GM21825 (cell line): ENCODE results near the gene PRRG2.
A peak's percentile ranks its signal among the peaks of the same experiment; 100 is the strongest.

Experiments
- ATAC-seq: cut with Tn5 transposase; IDR thresholded peaks from one replicate; pipeline ENCODE4 v1.9.1; 2021; ENCODE audit warnings: mild to moderate bottlenecking, moderate library complexity; ENCODE audit not compliant: unreplicated experiment

Gene PRRG2

DNA sequence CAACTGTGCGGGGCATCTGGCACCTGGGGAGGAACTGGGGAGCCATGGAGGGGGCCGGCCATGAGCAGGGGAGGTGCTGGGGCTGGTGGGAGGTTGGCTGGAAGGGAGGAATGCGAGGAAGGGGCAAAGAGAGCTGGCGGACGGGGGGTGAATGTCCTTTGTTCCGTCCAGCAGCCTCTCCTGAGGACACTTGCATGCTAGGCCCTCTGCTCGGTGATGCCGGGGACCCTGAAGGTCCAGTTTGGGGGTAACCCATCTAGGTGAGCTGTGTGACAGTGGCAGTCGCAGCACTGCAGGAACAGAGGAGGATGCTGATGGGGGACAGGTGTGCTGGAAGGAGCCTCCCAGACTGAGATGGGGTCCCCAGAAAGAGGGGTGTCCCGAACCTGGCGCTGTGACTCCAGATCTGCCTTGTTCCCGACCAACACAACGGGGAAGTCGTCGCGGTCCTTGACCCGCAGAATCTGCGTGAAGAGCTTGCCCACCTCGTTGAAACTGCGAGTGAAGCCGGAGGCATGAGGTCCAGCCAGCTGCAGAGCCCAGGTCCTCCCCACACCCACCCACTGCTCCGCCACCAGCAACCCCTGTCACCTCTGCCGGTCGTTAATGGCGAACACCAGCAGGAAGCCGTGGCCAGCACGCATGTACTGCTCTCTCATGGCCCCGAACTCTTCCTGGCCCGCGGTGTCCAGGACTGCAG lies 55.3 kb downstream of the PRRG2 start:
- no peak for ATAC-seq

DNA sequence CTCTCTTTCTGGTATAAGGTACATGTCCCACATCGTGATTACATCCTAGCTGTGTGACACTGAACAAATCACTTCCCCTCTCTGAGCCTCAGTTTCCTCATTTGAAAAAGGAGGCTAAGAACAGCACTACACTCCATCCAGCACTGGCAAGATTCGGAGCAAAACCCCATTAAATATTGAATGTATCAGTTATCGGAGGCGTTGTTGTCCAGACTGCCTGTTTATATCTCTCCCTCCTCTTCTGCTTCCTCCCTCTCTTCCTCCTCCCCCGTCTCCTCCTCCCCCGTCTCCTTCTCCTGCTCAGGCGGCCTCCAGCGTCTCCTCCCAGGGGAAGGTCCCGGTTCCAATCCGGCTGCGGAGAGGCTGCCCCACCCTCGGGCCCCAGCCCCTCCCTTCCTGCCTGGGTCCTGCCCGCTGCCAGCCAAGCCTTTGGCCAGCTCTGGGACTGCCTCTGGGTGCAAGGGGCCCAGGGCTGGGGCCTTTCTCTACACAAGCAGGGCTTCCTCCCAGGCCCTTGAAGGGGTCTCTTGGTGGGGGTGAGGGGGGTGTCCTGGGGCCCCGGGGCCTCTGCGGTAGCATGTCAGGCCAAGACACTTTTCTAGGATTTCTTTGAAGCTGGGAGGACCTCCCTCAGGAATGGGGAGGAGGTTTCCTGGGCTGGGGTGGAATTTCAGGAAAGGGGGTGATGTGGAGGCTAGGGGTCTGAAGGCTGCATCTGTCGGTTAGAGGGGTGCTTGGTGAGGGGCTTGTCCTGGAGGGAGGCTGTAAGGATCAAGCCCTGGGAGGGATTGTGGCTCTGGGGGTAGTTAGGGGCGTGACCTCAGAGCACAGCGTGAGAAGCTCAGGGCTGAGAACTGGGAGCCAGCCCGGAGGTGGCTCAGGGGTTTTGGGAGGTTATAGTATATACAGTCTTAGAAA lies 57.0 kb downstream of the PRRG2 start:
- no peak for ATAC-seq

DNA sequence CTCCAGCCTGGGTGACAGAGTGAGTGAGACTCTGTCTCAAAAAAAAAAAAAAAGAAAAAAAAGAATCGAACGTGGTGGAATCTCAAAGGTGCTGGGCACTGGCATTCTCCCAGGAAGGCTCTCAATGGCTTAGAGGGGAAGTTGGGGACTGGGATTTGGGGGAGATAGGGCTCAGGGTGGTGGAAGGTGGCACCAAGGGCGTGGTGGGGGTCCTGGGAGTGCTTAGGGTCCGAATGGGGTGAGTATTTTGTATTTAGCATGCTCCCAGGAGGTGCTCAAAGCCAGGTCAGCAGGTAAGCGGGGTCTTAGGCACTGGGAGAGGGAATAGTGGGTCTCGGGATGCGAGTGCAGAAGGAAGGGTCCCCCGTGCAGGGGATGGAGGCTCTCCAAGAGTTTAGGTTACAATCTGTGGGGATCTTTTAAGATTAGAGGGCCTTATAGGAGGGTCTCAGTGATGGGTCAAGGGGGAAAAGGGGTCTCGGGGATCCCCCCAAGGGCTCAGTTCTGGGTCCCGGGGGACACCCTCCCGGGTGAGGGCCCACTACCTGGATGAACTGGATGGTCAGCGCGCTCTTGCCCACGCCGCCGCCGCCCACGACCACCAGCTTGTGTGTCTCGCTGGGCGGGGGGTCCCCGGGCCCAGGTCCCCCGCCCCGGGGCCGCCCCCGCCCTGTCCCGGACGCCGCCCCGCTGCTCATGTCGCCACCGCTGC lies 58.4 kb downstream of the PRRG2 start:
- no peak for ATAC-seq

DNA sequence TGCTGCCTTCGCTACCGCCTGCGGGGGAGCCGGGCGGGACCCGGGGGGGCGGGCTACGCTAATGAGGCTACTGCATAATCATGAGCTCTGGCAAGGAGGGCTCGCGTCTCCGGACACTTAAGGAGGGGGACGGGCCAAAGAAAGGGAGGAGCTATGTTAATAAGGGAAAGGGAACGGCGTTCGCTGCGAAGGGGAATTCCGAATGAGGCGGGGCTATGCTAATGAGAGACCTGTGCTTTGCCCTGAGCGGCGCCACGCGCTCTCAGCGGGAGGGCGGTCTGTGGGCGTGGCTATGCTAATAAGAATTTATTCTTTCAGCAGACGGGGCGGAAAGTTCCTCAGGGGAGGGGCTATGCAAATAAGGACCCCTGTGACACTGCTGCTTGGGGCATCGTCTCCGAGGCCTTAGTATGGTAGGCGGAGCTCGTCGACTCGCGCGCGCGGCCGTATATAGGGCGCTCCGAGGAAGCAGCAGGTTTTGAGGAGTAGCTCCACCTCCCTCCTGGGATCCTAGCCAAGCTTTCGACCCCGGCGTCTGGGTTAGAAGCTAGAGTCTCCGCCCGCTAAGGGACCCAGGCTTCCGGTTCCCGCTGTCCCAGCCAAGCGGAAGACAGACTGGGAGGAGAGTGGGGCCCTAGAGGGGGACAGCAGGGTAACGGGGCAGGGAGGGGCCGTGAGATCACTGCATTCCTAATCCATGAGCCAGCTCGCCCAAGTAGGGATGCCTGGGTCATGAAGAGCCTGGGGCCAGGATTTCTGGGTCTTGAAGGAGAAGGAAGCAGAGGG lies 59.2 kb downstream of the PRRG2 start, which contains the start of gene RRAS:
Gene RRAS, minus strand, starts transcription at position 31 of the 786 bp plus-strand sequence. CDS start 45 bp downstream, outside the sequence.
- peak; percentile 52 for ATAC-seq
